Measurements from ENCODE around the gene CCDC197. TPM values are rescaled to one million over a fixed set of nuclear protein-coding genes. Genes with fewer than 3 reads are reported as not detected.

Gene CCDC197
- total and polyA plus RNA-seq, 3 donors from 2014 or later: 5.6 to 31.0 (median 20.7) TPM

- TF ChIP-seq POLR2A (IDR thresholded peaks at IDR 0.05) (no peak), CTCF (IDR thresholded peaks at IDR 0.05) (no peak)
- H3K4me3 ChIP-seq: no peak overlapping the region
- 94 to 97% methylated on average over 2 of the region's 2 CpGs for WGBS, 2 donors
- DNase-seq: no peak
- H3K9me3 ChIP-seq: no peaks in the 10 kb centered on the region
- intact Hi-C loops (cut with DNase I; ENCODE audit: low total_unique reads): no loop called here
- H3K4me1 ChIP-seq: peaks cover 12% of the 10 kb centered on the region
- H3K36me3 ChIP-seq (ENCODE audit: low read depth, missing control alignments): no peaks in the 10 kb centered on the region
- H3K27me3 ChIP-seq: no peaks in the 10 kb centered on the region
- no peak overlapping the region for H3K27ac ChIP-seq
These were observed 52.5 kb downstream of the CCDC197 start for GRCh38 chr14:94049625-94050023.

- no peaks in the 10 kb centered on the region for H3K27me3 ChIP-seq
These were observed 53.3 kb downstream of the CCDC197 start for GRCh38 chr14:94050231-94050880.

GRCh38 chr14:94051115-94051514 lies 54.0 kb downstream of the CCDC197 start:
- intact Hi-C loops (cut with DNase I; ENCODE audit: low total_unique reads): no loop called here
- peak overlapping the region; percentile 19 to 48 for H3K27ac ChIP-seq
- H3K4me3 ChIP-seq: no peak overlapping the region
- peaks cover 12% of the 10 kb centered on the region for H3K4me1 ChIP-seq
- TF ChIP-seq CTCF (IDR thresholded peaks at IDR 0.05) (peak; percentile 22 to 44 (median 43)), POLR2A (IDR thresholded peaks at IDR 0.05) (no peak)
- 37 to 51% methylated on average over 9 of the region's 9 CpGs for WGBS, 2 donors
- H3K9me3 ChIP-seq: no peaks in the 10 kb centered on the region
- H3K27me3 ChIP-seq: no peaks in the 10 kb centered on the region
- H3K36me3 ChIP-seq (ENCODE audit: low read depth, missing control alignments): no peaks in the 10 kb centered on the region
- DNase-seq: peak; percentile 84

More at GRCh38 chr14:94050231-94050880, 53.3 kb downstream of the CCDC197 start:
- peaks cover 12% of the 10 kb centered on the region for H3K4me1 ChIP-seq
- no peaks in the 10 kb centered on the region for H3K9me3 ChIP-seq
- no peaks in the 10 kb centered on the region for H3K36me3 ChIP-seq (ENCODE audit: low read depth, missing control alignments)
- TF ChIP-seq POLR2A (IDR thresholded peaks at IDR 0.05) (no peak), CTCF (IDR thresholded peaks at IDR 0.05) (no peak)
- H3K4me3 ChIP-seq: no peak overlapping the region
- intact Hi-C loops (cut with DNase I; ENCODE audit: low total_unique reads): no loop called here
- peak overlapping the region in 1 of 2 donors; percentile 11 for H3K27ac ChIP-seq
- DNase-seq: peak; percentile 48
- WGBS, 2 donors: 66 to 87% methylated on average over 6 of the region's 6 CpGs

- H3K27ac ChIP-seq: peak overlapping the region; percentile 19 to 48
- TF ChIP-seq CTCF (IDR thresholded peaks at IDR 0.05) (no peak), POLR2A (IDR thresholded peaks at IDR 0.05) (no peak)
- H3K4me1 ChIP-seq: peaks cover 18% of the 10 kb centered on the region
- intact Hi-C loops (cut with DNase I; ENCODE audit: low total_unique reads): no loop called here
- no peaks in the 10 kb centered on the region for H3K9me3 ChIP-seq
- DNase-seq: peak; percentile 13
- WGBS, 2 donors: 66 to 87% methylated on average over 3 of the region's 3 CpGs
- no peaks in the 10 kb centered on the region for H3K36me3 ChIP-seq (ENCODE audit: low read depth, missing control alignments)
- no peaks in the 10 kb centered on the region for H3K27me3 ChIP-seq
- no peak overlapping the region for H3K4me3 ChIP-seq
These were observed 54.7 kb downstream of the CCDC197 start for GRCh38 chr14:94051779-94052178.

- Histone ChIP-seq H3K27me3 (no peaks in the 10 kb centered on the region), H3K36me3 (ENCODE audit: low read depth, missing control alignments) (no peaks in the 10 kb centered on the region), H3K4me1 (peaks cover 22% of the 10 kb centered on the region), H3K9me3 (no peaks in the 10 kb centered on the region), H3K4me3 (no peak overlapping the region), H3K27ac (peak overlapping the region in 1 of 2 donors; percentile 19)
- intact Hi-C loops (cut with DNase I; ENCODE audit: low total_unique reads): no loop called here
- DNase-seq: no peak
- TF ChIP-seq POLR2A (IDR thresholded peaks at IDR 0.05) (no peak), CTCF (IDR thresholded peaks at IDR 0.05) (no peak)
- WGBS, 2 donors: 91 to 95% methylated on average over 1 of the region's 1 CpG
These were observed 55.1 kb downstream of the CCDC197 start for GRCh38 chr14:94052199-94052598.

Data from testis (tissue), 3 donors.